T-helper 1 cell treated with Interleukin-12 subunit alpha and Interleukin-12 subunit beta and Interleukin-4 antibody, amounts not matched to agents 30 μg/mL and 1 μg/mL, for 36 hours (primary cell): ENCODE measurements around the gene TAS2R8.

Source experiments
- H3K27ac Mint-ChIP-seq: one replicate; pipeline ENCODE4 v1.8.0; 2021; ENCODE audit warnings: mild to moderate bottlenecking, mixed read lengths
- H3K27me3 Mint-ChIP-seq: one replicate; pipeline ENCODE4 v1.8.0; 2021; ENCODE audit warnings: low read depth, mixed read lengths
- H3K36me3 Mint-ChIP-seq: one replicate; pipeline ENCODE4 v1.8.0; 2021; ENCODE audit warnings: low read depth, mixed read lengths
- H3K4me1 Mint-ChIP-seq: one replicate; pipeline ENCODE4 v1.8.0; 2021; ENCODE audit warnings: low read depth, mixed read lengths
- H3K4me3 Mint-ChIP-seq: one replicate; pipeline ENCODE4 v1.8.0; 2021; ENCODE audit warnings: mild to moderate bottlenecking, moderate library complexity, mixed read lengths
- H3K9me3 Mint-ChIP-seq: one replicate; pipeline ENCODE4 v1.8.0; 2021; ENCODE audit warnings: mixed read lengths

The TAS2R8 gene, protein sequence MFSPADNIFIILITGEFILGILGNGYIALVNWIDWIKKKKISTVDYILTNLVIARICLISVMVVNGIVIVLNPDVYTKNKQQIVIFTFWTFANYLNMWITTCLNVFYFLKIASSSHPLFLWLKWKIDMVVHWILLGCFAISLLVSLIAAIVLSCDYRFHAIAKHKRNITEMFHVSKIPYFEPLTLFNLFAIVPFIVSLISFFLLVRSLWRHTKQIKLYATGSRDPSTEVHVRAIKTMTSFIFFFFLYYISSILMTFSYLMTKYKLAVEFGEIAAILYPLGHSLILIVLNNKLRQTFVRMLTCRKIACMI

GRCh38 chr12:10807186-10807585 lies at the start of gene TAS2R8:
TSS of gene TAS2R8 (minus strand) at chr12:10807286. CDS start at chr12:10806980, 306 bp downstream.
- H3K36me3 Mint-ChIP-seq, result no peaks in the 10 kb centered on the region
- no peak within 1 kb of the TSS for H3K4me3 Mint-ChIP-seq
- no peaks in the 10 kb centered on the region for H3K4me1 Mint-ChIP-seq
- H3K27ac Mint-ChIP-seq, result no peak within 1 kb of the TSS
- H3K27me3 Mint-ChIP-seq, result peaks cover 22% of the 10 kb centered on the region
- no peaks in the 10 kb centered on the region for H3K9me3 Mint-ChIP-seq

DNA sequence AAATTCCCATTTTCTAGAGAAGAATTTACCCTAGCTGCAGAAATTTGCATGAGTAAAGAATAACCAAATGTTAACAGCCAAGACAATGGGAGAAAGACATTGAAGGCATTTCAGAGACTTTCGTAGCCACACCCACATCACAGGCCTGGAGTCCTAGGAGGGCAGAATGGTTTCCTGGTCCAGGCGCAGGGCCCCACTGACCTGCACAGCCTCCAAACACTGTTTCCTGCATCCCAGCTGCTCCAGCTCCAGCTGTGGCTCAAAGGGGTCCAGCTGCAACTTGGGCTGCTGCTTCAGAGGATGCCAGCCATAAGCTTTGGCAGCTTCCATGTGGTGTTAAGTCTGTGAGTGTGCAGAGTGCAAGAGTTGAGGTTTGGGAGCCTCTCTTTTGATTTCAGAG lies 48.7 kb upstream of the TAS2R8 start:
- peaks cover 44% of the 10 kb centered on the region for H3K36me3 Mint-ChIP-seq
- H3K9me3 Mint-ChIP-seq, result peaks cover 47% of the 10 kb centered on the region
- no peaks in the 10 kb centered on the region for H3K27me3 Mint-ChIP-seq
- H3K4me1 Mint-ChIP-seq, result peaks cover 14% of the 10 kb centered on the region
- H3K27ac Mint-ChIP-seq, result no peak overlapping the region
- no peak overlapping the region for H3K4me3 Mint-ChIP-seq

DNA sequence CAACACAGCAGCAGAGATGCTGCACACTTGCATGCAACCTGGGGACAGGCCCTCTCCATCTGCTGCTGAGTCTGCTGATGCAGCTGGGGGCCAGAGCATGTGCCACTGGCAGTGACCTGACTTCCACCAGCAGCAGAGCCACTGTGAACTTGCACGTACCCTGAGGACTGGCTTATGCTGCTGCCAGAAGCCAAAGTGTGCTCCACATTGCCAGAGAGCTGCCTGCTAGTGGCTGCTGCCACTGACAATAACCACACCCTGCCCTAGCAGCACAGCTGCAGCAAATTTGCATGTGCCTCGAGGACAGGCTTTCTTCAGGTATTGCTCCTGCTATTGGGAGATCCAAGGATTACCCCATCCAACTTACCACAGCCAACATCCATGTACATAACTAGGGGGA lies 46.7 kb upstream of the TAS2R8 start:
- peaks cover 33% of the 10 kb centered on the region for H3K4me1 Mint-ChIP-seq

GRCh38 chr12:10851243-10851858 lies 44.3 kb upstream of the TAS2R8 start:
- peaks cover 36% of the 10 kb centered on the region for H3K4me1 Mint-ChIP-seq
- H3K9me3 Mint-ChIP-seq, result peaks cover 17% of the 10 kb centered on the region
- no peak overlapping the region for H3K4me3 Mint-ChIP-seq
- no peak overlapping the region for H3K27ac Mint-ChIP-seq
- peaks cover 35% of the 10 kb centered on the region for H3K36me3 Mint-ChIP-seq
- H3K27me3 Mint-ChIP-seq, result no peaks in the 10 kb centered on the region

More for the DNA sequence above, 46.7 kb upstream of the TAS2R8 start:
- no peak overlapping the region for H3K27ac Mint-ChIP-seq
- H3K36me3 Mint-ChIP-seq, result peaks cover 47% of the 10 kb centered on the region
- H3K4me3 Mint-ChIP-seq, result no peak overlapping the region
- peaks cover 41% of the 10 kb centered on the region for H3K9me3 Mint-ChIP-seq
- H3K27me3 Mint-ChIP-seq, result no peaks in the 10 kb centered on the region

DNA sequence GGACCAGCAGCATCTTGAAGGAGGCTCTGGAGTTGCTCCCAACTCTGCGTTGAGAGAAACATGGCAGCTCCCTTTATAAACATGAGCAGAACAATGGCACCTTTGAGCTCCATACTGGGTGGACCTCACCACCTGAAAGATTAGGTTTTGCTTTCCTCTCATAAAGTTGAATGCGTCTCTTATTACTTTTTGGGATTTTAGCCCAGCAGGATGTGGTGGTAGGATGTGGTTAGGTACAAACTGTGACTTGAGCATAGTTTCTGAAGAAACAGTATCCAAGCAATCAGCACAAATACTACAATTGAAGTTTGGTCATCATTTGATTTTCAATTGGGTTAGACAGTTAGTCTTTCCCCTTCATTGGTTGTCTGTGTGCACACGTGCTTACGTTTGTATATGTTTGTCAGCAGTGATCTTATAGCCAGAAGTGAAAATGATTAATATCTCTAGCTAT lies 42.4 kb upstream of the TAS2R8 start, which contains the start of gene PRR4:
Gene PRR4, minus strand, starts transcription at position 51 of the 454 bp plus-strand sequence. Its CDS starts 38 bp downstream, at position 13.
- peaks cover 8% of the 10 kb centered on the region for H3K9me3 Mint-ChIP-seq
- peaks cover 36% of the 10 kb centered on the region for H3K4me1 Mint-ChIP-seq
- H3K36me3 Mint-ChIP-seq, result peaks cover 27% of the 10 kb centered on the region
- H3K27ac Mint-ChIP-seq, result peak within 1 kb of the TSS; percentile 39
- no peaks in the 10 kb centered on the region for H3K27me3 Mint-ChIP-seq
- H3K4me3 Mint-ChIP-seq, result no peak within 1 kb of the TSS

DNA sequence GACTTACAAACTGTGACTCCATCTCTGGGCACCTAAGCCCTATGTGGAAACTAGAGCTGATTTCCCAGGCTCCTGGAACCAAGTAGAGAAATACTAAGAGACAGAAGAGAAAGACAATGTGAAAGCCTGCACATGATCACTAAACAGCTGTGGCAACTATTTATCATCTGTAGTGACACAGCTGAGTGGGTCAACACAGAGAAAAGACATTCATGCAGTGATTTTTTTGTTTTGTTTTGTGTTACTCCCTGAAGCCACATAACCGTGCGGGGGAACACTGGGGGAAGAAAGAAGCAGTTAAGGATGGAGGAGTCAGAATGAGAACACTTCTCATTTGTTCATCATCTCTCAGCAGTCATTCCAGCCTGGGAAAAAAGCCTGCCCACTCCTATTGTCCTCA lies 40.7 kb upstream of the TAS2R8 start:
- H3K4me1 Mint-ChIP-seq, result peaks cover 36% of the 10 kb centered on the region
- H3K4me3 Mint-ChIP-seq, result no peak overlapping the region
- H3K27ac Mint-ChIP-seq, result no peak overlapping the region
- no peaks in the 10 kb centered on the region for H3K27me3 Mint-ChIP-seq
- H3K9me3 Mint-ChIP-seq, result peaks cover 8% of the 10 kb centered on the region
- H3K36me3 Mint-ChIP-seq, result peaks cover 26% of the 10 kb centered on the region

DNA sequence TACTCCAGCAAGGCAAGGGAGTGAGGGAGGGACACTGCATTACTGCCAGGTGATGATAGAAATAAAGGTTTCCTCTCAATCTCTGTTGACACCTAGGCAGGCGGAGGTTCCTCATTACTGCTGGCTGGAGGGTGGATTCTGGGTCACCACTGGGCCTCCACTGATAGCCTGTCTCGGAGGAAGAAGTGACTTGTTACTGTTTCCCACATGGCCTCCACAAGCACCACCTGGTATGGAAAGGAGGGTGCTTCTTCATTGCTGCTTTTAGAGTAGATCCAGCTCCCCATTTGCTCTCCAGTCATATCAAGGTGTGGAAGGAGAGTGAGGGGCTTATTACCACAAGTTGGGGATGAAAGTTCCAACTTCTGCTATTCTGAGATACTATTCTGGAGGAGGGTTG lies 35.8 kb upstream of the TAS2R8 start:
- Mint-ChIP-seq H3K9me3 (no peaks in the 10 kb centered on the region), H3K27me3 (no peaks in the 10 kb centered on the region), H3K36me3 (peaks cover 11% of the 10 kb centered on the region), H3K27ac (no peak overlapping the region), H3K4me1 (peaks cover 3% of the 10 kb centered on the region), H3K4me3 (no peak overlapping the region)

GRCh38 chr12:10838461-10838860 lies 31.4 kb upstream of the TAS2R8 start:
- no peaks in the 10 kb centered on the region for H3K27me3 Mint-ChIP-seq
- H3K9me3 Mint-ChIP-seq, result no peaks in the 10 kb centered on the region

GRCh38 chr12:10829994-10830393 lies 22.9 kb upstream of the TAS2R8 start:
- no peaks in the 10 kb centered on the region for H3K27me3 Mint-ChIP-seq

More at GRCh38 chr12:10838461-10838860, 31.4 kb upstream of the TAS2R8 start:
- peaks cover 2% of the 10 kb centered on the region for H3K36me3 Mint-ChIP-seq
- H3K4me3 Mint-ChIP-seq, result no peak overlapping the region
- no peak overlapping the region for H3K27ac Mint-ChIP-seq
- no peaks in the 10 kb centered on the region for H3K4me1 Mint-ChIP-seq

GRCh38 chr12:10826258-10826657 lies 19.2 kb upstream of the TAS2R8 start, which contains the start of gene TAS2R10:
TSS of gene TAS2R10 (minus strand) at chr12:10826358. CDS start at chr12:10826269, 89 bp downstream.
- H3K9me3 Mint-ChIP-seq, result no peaks in the 10 kb centered on the region
- H3K36me3 Mint-ChIP-seq, result no peaks in the 10 kb centered on the region
- no peak within 1 kb of the TSS for H3K27ac Mint-ChIP-seq
- no peaks in the 10 kb centered on the region for H3K27me3 Mint-ChIP-seq
- H3K4me1 Mint-ChIP-seq, result no peaks in the 10 kb centered on the region
- H3K4me3 Mint-ChIP-seq, result no peak within 1 kb of the TSS

More at GRCh38 chr12:10829994-10830393, 22.9 kb upstream of the TAS2R8 start:
- Mint-ChIP-seq H3K36me3 (no peaks in the 10 kb centered on the region), H3K4me1 (no peaks in the 10 kb centered on the region), H3K4me3 (no peak overlapping the region), H3K9me3 (no peaks in the 10 kb centered on the region), H3K27ac (no peak overlapping the region)

DNA sequence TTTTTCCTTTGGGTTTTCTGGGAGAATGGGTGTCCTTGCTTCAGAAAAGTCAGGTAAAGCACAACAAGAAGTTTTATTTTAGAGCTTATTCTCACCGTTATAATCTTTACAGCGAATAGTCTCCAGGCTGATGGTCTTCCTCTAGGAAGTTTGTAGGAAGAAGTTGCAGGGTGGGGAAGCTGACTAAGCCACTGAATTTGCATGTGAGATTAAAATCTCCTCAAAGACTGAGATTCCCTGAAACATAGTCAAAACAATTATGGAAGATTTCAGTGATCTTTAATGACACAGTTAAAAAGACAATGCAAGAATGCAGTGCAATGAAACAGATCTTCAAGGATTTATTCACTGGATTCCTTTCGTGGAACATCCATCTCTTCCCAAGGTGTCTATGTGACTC lies 17.9 kb upstream of the TAS2R8 start:
- H3K4me3 Mint-ChIP-seq, result no peak overlapping the region
- no peaks in the 10 kb centered on the region for H3K9me3 Mint-ChIP-seq
- no peaks in the 10 kb centered on the region for H3K36me3 Mint-ChIP-seq
- H3K27me3 Mint-ChIP-seq, result no peaks in the 10 kb centered on the region
- no peaks in the 10 kb centered on the region for H3K4me1 Mint-ChIP-seq
- H3K27ac Mint-ChIP-seq, result no peak overlapping the region

GRCh38 chr12:10811883-10812536 lies 4.9 kb upstream of the TAS2R8 start:
- Mint-ChIP-seq H3K4me3 (no peak overlapping the region), H3K9me3 (no peaks in the 10 kb centered on the region), H3K4me1 (no peaks in the 10 kb centered on the region), H3K36me3 (no peaks in the 10 kb centered on the region), H3K27me3 (peaks cover 24% of the 10 kb centered on the region), H3K27ac (no peak overlapping the region)

DNA sequence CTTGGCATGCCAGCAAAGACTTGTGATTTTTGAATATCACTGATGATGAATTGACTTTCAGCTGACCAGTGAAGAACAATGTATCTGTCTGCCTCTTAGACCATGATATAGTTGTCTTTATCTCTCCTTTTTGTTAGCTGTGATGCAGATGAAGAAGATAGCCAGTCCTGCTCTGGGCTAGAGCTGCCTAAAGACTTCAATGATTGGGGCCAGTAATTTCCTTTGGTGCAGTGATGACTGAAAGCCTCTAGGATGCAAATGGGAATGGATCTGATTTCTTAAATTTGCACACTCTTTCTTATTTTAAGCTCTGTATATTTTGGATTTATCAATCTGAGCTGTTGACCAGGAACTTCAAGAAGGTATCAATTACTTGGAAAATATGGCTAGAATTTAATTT lies 3.0 kb upstream of the TAS2R8 start, which contains the start of gene TAS2R9:
Gene TAS2R9, minus strand, starts transcription at position 101 of the 400 bp plus-strand sequence. Its CDS starts 93 bp downstream, at position 8.
- peaks cover 22% of the 10 kb centered on the region for H3K27me3 Mint-ChIP-seq
- H3K4me3 Mint-ChIP-seq, result no peak within 1 kb of the TSS
- no peaks in the 10 kb centered on the region for H3K36me3 Mint-ChIP-seq
- no peaks in the 10 kb centered on the region for H3K9me3 Mint-ChIP-seq
- H3K27ac Mint-ChIP-seq, result no peak within 1 kb of the TSS
- no peaks in the 10 kb centered on the region for H3K4me1 Mint-ChIP-seq

GRCh38 chr12:10802587-10802986 lies 4.5 kb downstream of the TAS2R8 start, which contains the start of gene TAS2R7:
TSS of gene TAS2R7 (minus strand) at chr12:10802627. CDS start at chr12:10802570, 57 bp downstream.
- Mint-ChIP-seq H3K4me3 (no peak within 1 kb of the TSS), H3K27me3 (peaks cover 25% of the 10 kb centered on the region), H3K36me3 (no peaks in the 10 kb centered on the region), H3K27ac (no peak within 1 kb of the TSS), H3K9me3 (no peaks in the 10 kb centered on the region), H3K4me1 (no peaks in the 10 kb centered on the region)
